BLaER1 treated with 17β-estradiol and CSF1 and Interleukin-3, amounts not matched to agents 10 nM and 100 nM (cell line): Measurements from ENCODE around the gene MYLK3.

Source experiments
- H3K27ac ChIP-seq, 11 experiments: shearing (Covaris generic); formaldehyde crosslinking; 2 replicates each; pipeline ENCODE4 v1.8.1; 2022
- H3K27me3 ChIP-seq, 11 experiments: shearing (Covaris generic); formaldehyde crosslinking; 2 replicates each; pipeline ENCODE4 v1.8.1; 2022
- H3K36me3 ChIP-seq, 11 experiments: shearing (Covaris generic); formaldehyde crosslinking; 2 replicates each; pipeline ENCODE4 v1.8.1; 2022
- H3K4me1 ChIP-seq, 10 experiments: shearing (Covaris generic); formaldehyde crosslinking; 2 replicates each; pipeline ENCODE4 v1.8.1; 2022
- H3K4me2 ChIP-seq, 11 experiments: shearing (Covaris generic); formaldehyde crosslinking; 2 replicates each; pipeline ENCODE4 v1.8.1; 2022
- H3K4me3 ChIP-seq, 10 experiments: shearing (Covaris generic); formaldehyde crosslinking; 2 replicates each; pipeline ENCODE4 v1.8.1; 2022
- H3K9ac ChIP-seq, 11 experiments: shearing (Covaris generic); formaldehyde crosslinking; 2 replicates each; pipeline ENCODE4 v1.8.1; 2022
- H3K9me3 ChIP-seq, 11 experiments: shearing (Covaris generic); formaldehyde crosslinking; replicated peaks in 1 of 11; 2 replicates each; pipeline ENCODE4 v1.8.1; 2022
- H4K20me1 ChIP-seq, 11 experiments: shearing (Covaris generic); formaldehyde crosslinking; 2 replicates each; pipeline ENCODE4 v1.8.1; 2022
- Cebpa-rat ChIP-seq, 11 experiments: shearing (Covaris generic); IDR thresholded peaks; 2 replicates each; pipeline ENCODE4 v1.8.1; 2022

MYLK3 gene

GRCh38 chr16:46768809-46769208 is 20.7 kb upstream of the MYLK3 start:
- H3K4me1 ChIP-seq, result peaks cover 10 to 71% (median 20%) of the 10 kb centered on the region in 10 experiments

DNA sequence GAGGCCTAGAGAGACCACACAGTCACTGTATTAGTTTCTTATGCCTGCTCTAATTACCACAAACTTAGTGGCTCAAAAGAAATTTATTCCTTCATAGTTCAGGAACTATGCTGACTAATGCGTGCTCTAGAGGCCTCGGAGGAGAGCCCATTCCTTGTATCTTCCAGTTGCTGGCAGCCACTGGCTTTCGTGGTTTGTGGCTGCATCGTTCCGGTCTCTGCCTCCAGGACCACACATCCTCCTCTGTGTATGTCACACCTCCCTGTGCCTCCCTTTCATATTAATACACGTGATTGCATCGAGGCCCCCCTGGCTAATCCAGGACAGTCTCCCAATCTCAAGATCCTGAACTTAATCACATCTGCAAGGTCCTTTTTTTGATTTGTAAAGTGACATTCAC is 16.9 kb upstream of the MYLK3 start:
- Histone ChIP-seq H3K4me2 (peak overlapping the region; percentile 20 to 57 (median 42); a peak in 20 of 22 replicates), H3K4me3 (no peak overlapping the region), H3K9ac (no peak overlapping the region), H3K27me3 (no peaks in the 10 kb centered on the region), H3K4me1 (peaks cover 10 to 51% (median 28%) of the 10 kb centered on the region in 10 experiments), H4K20me1 (no peaks in the 10 kb centered on the region), H3K36me3 (no peaks in the 10 kb centered on the region), H3K27ac (no peak overlapping the region), H3K9me3 (no peaks in the 10 kb centered on the region; a peak in 1 of 22 replicates)
- TF ChIP-seq Cebpa-rat (IDR thresholded peaks at IDR 0.05), result no peak

More at GRCh38 chr16:46768809-46769208, 20.7 kb upstream of the MYLK3 start:
- no peak overlapping the region for H3K9ac ChIP-seq
- H3K36me3 ChIP-seq, result no peaks in the 10 kb centered on the region
- H3K4me3 ChIP-seq, result no peak overlapping the region
- no peaks in the 10 kb centered on the region for H4K20me1 ChIP-seq
- no peak for TF ChIP-seq Cebpa-rat (IDR thresholded peaks at IDR 0.05)
- H3K9me3 ChIP-seq, result peaks cover 0 to 13% (median 5%) of the 10 kb centered on the region in 11 experiments; a peak in 14 of 22 replicates
- no peak overlapping the region for H3K27ac ChIP-seq
- no peaks in the 10 kb centered on the region for H3K27me3 ChIP-seq
- no peak overlapping the region for H3K4me2 ChIP-seq

DNA sequence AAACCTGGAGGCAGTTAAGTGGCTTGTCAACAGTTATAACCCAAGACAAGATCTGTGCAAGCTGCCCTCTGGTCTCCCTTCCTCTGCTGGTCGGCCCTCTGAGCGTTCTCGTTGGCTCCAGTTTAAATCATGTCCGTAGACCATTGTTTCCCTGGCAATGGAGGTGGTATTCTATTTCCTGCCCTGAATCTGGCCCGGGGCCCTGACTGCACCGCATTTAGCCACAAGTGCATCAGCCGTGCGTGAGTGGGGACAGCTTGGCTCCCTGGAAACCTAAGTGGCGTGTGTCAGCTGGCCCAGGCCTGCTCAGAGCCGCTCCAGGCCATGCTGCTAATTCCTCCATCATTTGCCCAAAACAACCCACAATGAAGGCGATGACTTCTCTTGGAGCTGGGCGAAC is 15.0 kb upstream of the MYLK3 start:
- Histone ChIP-seq H4K20me1 (no peaks in the 10 kb centered on the region), H3K4me1 (peaks cover 10 to 44% (median 28%) of the 10 kb centered on the region in 10 experiments), H3K36me3 (no peaks in the 10 kb centered on the region), H3K9ac (no peak overlapping the region), H3K4me3 (no peak overlapping the region), H3K4me2 (peak overlapping the region in 9 of 11 experiments; percentile 1 to 57 (median 23); a peak in 10 of 22 replicates), H3K27ac (no peak overlapping the region), H3K27me3 (no peaks in the 10 kb centered on the region), H3K9me3 (no peaks in the 10 kb centered on the region)
- no peak for TF ChIP-seq Cebpa-rat (IDR thresholded peaks at IDR 0.05)

DNA sequence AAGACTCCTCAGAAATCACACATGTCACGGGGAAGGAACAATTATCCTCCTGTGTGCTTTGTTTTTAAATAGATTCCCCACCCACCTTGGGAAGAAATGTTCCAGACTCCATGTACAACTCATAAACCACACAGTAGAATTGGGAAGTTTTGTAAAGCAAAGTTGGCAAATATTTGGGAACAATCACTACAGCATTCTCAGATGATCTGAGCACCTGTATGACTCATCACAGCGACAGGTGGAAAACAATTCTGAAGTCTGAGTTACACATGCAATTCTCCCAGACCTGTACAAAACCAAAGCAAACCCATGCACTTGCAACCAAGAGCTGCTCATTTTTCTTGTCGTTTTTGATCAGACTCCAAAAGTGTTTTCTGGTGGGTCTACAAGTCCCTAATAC is 14.4 kb upstream of the MYLK3 start:
- TF ChIP-seq Cebpa-rat (IDR thresholded peaks at IDR 0.05), result no peak
- Histone ChIP-seq H3K36me3 (no peaks in the 10 kb centered on the region), H3K9ac (no peak overlapping the region), H3K4me2 (peak overlapping the region in 6 of 11 experiments; percentile 22 to 57 (median 43); a peak in 11 of 22 replicates), H3K27ac (no peak overlapping the region), H3K9me3 (no peaks in the 10 kb centered on the region), H3K27me3 (no peaks in the 10 kb centered on the region), H3K4me1 (peaks cover 13 to 50% (median 34%) of the 10 kb centered on the region in 10 experiments), H3K4me3 (no peak overlapping the region), H4K20me1 (no peaks in the 10 kb centered on the region)

GRCh38 chr16:46759309-46759708 is 11.2 kb upstream of the MYLK3 start:
- H3K4me2 ChIP-seq, result no peak overlapping the region
- no peak overlapping the region for H3K27ac ChIP-seq
- no peak for TF ChIP-seq Cebpa-rat (IDR thresholded peaks at IDR 0.05)
- H3K9ac ChIP-seq, result no peak overlapping the region
- no peaks in the 10 kb centered on the region for H3K9me3 ChIP-seq
- peaks cover 9 to 42% (median 31%) of the 10 kb centered on the region in 10 experiments; a peak in 19 of 20 replicates for H3K4me1 ChIP-seq
- H3K27me3 ChIP-seq, result no peaks in the 10 kb centered on the region
- no peak overlapping the region for H3K4me3 ChIP-seq
- no peaks in the 10 kb centered on the region for H4K20me1 ChIP-seq
- H3K36me3 ChIP-seq, result no peaks in the 10 kb centered on the region

GRCh38 chr16:46757339-46758050 is 9.4 kb upstream of the MYLK3 start:
- Histone ChIP-seq H3K9ac (no peak overlapping the region), H3K4me1 (peaks cover 9 to 29% (median 18%) of the 10 kb centered on the region in 10 experiments; a peak in 19 of 20 replicates), H3K4me2 (peak overlapping the region in 9 of 11 experiments; percentile 8 to 66 (median 49); a peak in 16 of 22 replicates), H3K36me3 (no peaks in the 10 kb centered on the region), H3K27me3 (no peaks in the 10 kb centered on the region), H3K27ac (no peak overlapping the region), H3K4me3 (no peak overlapping the region), H4K20me1 (no peaks in the 10 kb centered on the region), H3K9me3 (no peaks in the 10 kb centered on the region)
- no peak for TF ChIP-seq Cebpa-rat (IDR thresholded peaks at IDR 0.05)

GRCh38 chr16:46756772-46757171 is 8.6 kb upstream of the MYLK3 start:
- no peaks in the 10 kb centered on the region for H3K36me3 ChIP-seq
- no peak for TF ChIP-seq Cebpa-rat (IDR thresholded peaks at IDR 0.05)
- H3K9me3 ChIP-seq, result no peaks in the 10 kb centered on the region
- H3K4me1 ChIP-seq, result peaks cover 9 to 26% (median 18%) of the 10 kb centered on the region in 10 experiments; a peak in 19 of 20 replicates
- H3K4me2 ChIP-seq, result peak overlapping the region in 1 of 11 experiments; percentile 8; a peak in 1 of 22 replicates
- H3K9ac ChIP-seq, result no peak overlapping the region
- no peaks in the 10 kb centered on the region for H4K20me1 ChIP-seq
- H3K27ac ChIP-seq, result no peak overlapping the region
- H3K27me3 ChIP-seq, result no peaks in the 10 kb centered on the region
- H3K4me3 ChIP-seq, result no peak overlapping the region

- Histone ChIP-seq H3K27ac (no peak overlapping the region), H3K4me1 (peaks cover 20 to 44% (median 31%) of the 10 kb centered on the region in 10 experiments), H3K4me2 (no peak overlapping the region), H3K9me3 (no peaks in the 10 kb centered on the region), H3K9ac (no peak overlapping the region), H3K36me3 (no peaks in the 10 kb centered on the region), H4K20me1 (no peaks in the 10 kb centered on the region), H3K4me3 (no peak overlapping the region), H3K27me3 (no peaks in the 10 kb centered on the region)
- TF ChIP-seq Cebpa-rat (IDR thresholded peaks at IDR 0.05), result no peak
Measured at GRCh38 chr16:46753015-46753414, 4.9 kb upstream of the MYLK3 start.

GRCh38 chr16:46751381-46751780 is 3.2 kb upstream of the MYLK3 start:
- no peak overlapping the region for H3K4me2 ChIP-seq

More at GRCh38 chr16:46751381-46751780, 3.2 kb upstream of the MYLK3 start:
- Histone ChIP-seq H3K27me3 (no peaks in the 10 kb centered on the region), H3K27ac (no peak overlapping the region), H3K9ac (no peak overlapping the region), H3K4me1 (peaks cover 19 to 42% (median 27%) of the 10 kb centered on the region in 10 experiments), H4K20me1 (no peaks in the 10 kb centered on the region), H3K4me3 (no peak overlapping the region), H3K36me3 (no peaks in the 10 kb centered on the region), H3K9me3 (no peaks in the 10 kb centered on the region)
- TF ChIP-seq Cebpa-rat (IDR thresholded peaks at IDR 0.05), result no peak
